MCF 10A (cell line): ENCODE results near the gene MACF1. TPM values are rescaled to one million over a fixed set of nuclear protein-coding genes. Genes with fewer than 3 reads are reported as not detected.
A peak's percentile ranks its signal among the peaks of the same experiment; 100 is the strongest.

ENCODE experiments used
- BruUV-seq: library from RNA; stranded (reverse); fragments of 400-500 nt; replicated peaks from 2 replicates; lab custom pipeline; 2021; lab: Mats Ljungman, UMichigan
- CTCF ChIA-PET: fragments of 300-600 bp; sonication (Branson Sonifier 250); formaldehyde crosslinking; extraction: SDS; loops from one replicate; lab custom pipeline; 2021; ENCODE audit warnings: antibody characterized with exemption, inconsistent platforms; lab: Yijun Ruan, JAX
- POLR2A ChIA-PET: fragments of 300-600, 350-650 bp; sonication (Branson Sonifier 250); formaldehyde crosslinking; extraction: SDS; loops from one replicate; lab custom pipeline; 2020; ENCODE audit warnings: antibody characterized with exemption, inconsistent platforms; lab: Yijun Ruan, JAX
- DNase-seq: peaks from one replicate; pipeline ENCODE4 v3.0.0-alpha.2; 2018; ENCODE audit not compliant: unreplicated experiment
- H3K27ac Mint-ChIP-seq: one replicate; pipeline ENCODE4 v1.8.0; 2022; ENCODE audit warnings: mild to moderate bottlenecking, low read depth, mixed read lengths; ENCODE audit not compliant: unreplicated experiment
- H3K27me3 Mint-ChIP-seq: one replicate; pipeline ENCODE4 v1.8.0; 2022; ENCODE audit warnings: mixed read lengths; ENCODE audit not compliant: insufficient read depth, unreplicated experiment
- H3K36me3 Mint-ChIP-seq: one replicate; pipeline ENCODE4 v1.8.0; 2022; ENCODE audit warnings: mild to moderate bottlenecking, moderate library complexity, mixed read lengths; ENCODE audit not compliant: insufficient read depth, unreplicated experiment
- H3K4me1 Mint-ChIP-seq: one replicate; pipeline ENCODE4 v1.8.0; 2022; ENCODE audit warnings: mixed read lengths; ENCODE audit not compliant: insufficient read depth, unreplicated experiment
- H3K4me3 Mint-ChIP-seq: one replicate; pipeline ENCODE4 v1.8.0; 2022; ENCODE audit warnings: mild to moderate bottlenecking, moderate library complexity, mixed read lengths; ENCODE audit not compliant: unreplicated experiment
- H3K9me3 Mint-ChIP-seq: one replicate; pipeline ENCODE4 v1.8.0; 2022; ENCODE audit warnings: mixed read lengths; ENCODE audit not compliant: unreplicated experiment
- intact Hi-C: fragments of 100-400 bp; cut with micrococcal nuclease; formaldehyde crosslinking; loops from 2 replicates; pipeline ENCODE4 v1.14.1; 2022
- total RNA-seq: library from RNA; stranded (reverse); gene quantifications from 2 replicates; pipeline ENCODE4 v1.2.3, GENCODE V29; 2022
- TF ChIP-seq, protein P1 (sequence below): fragments of 200-600 bp; IDR thresholded peaks from one replicate; pipeline ENCODE4 v1.8.0; 2022; ENCODE audit warnings: antibody characterized with exemption, mild to moderate bottlenecking; ENCODE audit not compliant: unreplicated experiment

Gene MACF1
- total RNA-seq, 1 experiment from 2014 or later: 188 TPM

DNA sequence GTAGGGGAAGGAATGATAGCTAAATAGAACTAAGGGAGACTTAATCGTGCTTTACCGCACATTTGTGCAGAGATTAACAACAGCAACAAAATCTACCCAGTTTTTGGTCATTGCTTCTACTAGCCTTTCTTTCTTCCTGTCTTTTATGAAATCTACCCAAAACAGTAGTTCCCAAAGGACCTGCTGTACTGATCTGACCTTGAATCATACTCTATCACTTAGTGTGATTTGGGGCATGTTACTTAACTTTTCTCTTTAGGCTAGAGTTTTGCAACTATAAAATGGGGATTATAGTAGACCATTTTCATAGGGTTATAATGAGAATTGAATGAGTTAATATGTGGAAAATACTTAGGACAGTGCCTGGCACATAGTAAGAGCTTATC lies 30.5 kb upstream of the MACF1 start:
- BruUV-seq: no TSS peak
- intact Hi-C loops: no loop called here
- no peaks in the 10 kb centered on the region for H3K36me3 Mint-ChIP-seq
- no peak overlapping the region for H3K4me3 Mint-ChIP-seq
- peaks cover 34% of the 10 kb centered on the region for H3K4me1 Mint-ChIP-seq
- ChIA-PET POLR2A (interaction anchor here (0.8 to 1.7 kb wide), 9 partner anchors 10 to 71 kb away, joined by 3 to 7 read pairs (median 4); no protein-coding TSS in a partner anchor), CTCF (interaction anchor here (0.6 to 1.1 kb wide), 6 partner anchors 14 to 212 kb away, joined by 3 to 4 read pairs (median 3); no protein-coding TSS in a partner anchor)
- H3K9me3 Mint-ChIP-seq: no peaks in the 10 kb centered on the region
- H3K27ac Mint-ChIP-seq: peak overlapping the region; percentile 90
- no peaks in the 10 kb centered on the region for H3K27me3 Mint-ChIP-seq
- DNase-seq: no peak
- TF ChIP-seq, protein P1, sequence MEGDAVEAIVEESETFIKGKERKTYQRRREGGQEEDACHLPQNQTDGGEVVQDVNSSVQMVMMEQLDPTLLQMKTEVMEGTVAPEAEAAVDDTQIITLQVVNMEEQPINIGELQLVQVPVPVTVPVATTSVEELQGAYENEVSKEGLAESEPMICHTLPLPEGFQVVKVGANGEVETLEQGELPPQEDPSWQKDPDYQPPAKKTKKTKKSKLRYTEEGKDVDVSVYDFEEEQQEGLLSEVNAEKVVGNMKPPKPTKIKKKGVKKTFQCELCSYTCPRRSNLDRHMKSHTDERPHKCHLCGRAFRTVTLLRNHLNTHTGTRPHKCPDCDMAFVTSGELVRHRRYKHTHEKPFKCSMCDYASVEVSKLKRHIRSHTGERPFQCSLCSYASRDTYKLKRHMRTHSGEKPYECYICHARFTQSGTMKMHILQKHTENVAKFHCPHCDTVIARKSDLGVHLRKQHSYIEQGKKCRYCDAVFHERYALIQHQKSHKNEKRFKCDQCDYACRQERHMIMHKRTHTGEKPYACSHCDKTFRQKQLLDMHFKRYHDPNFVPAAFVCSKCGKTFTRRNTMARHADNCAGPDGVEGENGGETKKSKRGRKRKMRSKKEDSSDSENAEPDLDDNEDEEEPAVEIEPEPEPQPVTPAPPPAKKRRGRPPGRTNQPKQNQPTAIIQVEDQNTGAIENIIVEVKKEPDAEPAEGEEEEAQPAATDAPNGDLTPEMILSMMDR: no peak

DNA sequence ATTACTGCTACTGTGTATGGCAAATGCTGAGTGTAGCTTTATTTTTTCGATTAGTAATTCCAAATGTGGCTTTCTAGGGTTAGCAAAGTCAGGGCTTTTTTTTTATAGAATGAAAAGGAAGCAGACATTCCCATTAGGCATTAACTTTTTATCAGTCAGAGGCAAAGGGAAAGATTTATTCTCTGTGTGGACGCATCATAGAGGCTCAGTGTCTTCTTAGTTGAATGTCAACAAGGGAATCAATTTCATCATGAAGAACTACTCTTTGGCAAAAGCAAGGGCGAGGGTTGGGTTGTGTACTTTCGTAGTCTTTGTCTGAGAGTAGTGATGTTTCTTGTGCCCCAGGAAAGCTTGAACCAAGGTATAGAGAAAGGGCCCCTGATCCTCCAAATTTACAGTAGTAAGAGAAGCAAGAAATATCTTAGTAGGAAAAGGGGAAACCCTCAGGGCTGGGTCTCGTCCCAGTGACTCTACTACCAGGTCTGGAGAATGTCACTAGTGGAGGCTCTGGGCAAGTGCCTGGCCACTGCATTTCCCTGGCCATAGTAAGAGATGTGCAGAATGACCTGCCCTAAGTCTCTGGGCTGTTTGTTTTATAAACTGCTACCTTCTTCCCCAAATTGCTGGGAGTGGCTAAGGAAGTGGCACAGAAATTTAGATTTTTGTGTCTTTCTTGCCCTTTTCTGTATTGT lies 30.0 kb upstream of the MACF1 start:
- Mint-ChIP-seq H3K4me1 (peaks cover 39% of the 10 kb centered on the region), H3K9me3 (no peaks in the 10 kb centered on the region), H3K4me3 (no peak overlapping the region), H3K27me3 (no peaks in the 10 kb centered on the region), H3K27ac (peak overlapping the region; percentile 90), H3K36me3 (no peaks in the 10 kb centered on the region)
- POLR2A ChIA-PET: interaction anchor here (0.8 to 1.7 kb wide), 9 partner anchors 9 to 71 kb away, joined by 3 to 7 read pairs (median 4); no protein-coding TSS in a partner anchor
- intact Hi-C loops: no loop called here
- no TSS peak for BruUV-seq
- TF ChIP-seq, protein P1: no peak
- DNase-seq: no peak
- CTCF ChIA-PET: interaction anchor here (0.6 to 1.1 kb wide), 5 partner anchors 14 to 84 kb away, joined by 3 to 4 read pairs (median 3); no protein-coding TSS in a partner anchor

DNA sequence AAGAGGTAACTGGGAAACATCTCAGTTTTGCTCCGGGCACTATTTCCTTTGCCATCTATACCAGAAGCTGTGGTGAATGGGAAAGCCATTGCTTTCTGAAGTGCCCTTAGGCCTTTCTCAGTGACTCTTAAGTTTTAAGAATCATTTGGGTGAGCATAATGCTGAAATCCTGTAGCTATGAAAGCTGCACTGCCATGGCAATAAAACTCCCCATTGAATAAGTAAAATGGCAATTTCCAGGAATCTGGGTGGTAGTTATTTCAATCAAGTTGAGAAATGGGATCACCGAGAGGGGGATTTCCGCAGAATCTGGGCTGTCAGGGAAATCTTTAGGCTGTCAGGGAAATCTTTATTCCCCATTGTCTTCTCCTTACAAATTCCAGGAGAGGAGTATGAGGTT lies 26.8 kb upstream of the MACF1 start:
- CTCF ChIA-PET: interaction anchor here (0.6 to 4.5 kb wide), 5 partner anchors 9 to 308 kb away, joined by 3 to 25 read pairs (median 6); no protein-coding TSS in a partner anchor
- H3K4me3 Mint-ChIP-seq: no peak overlapping the region

More for the DNA sequence above, 26.8 kb upstream of the MACF1 start:
- no peak for DNase-seq
- TF ChIP-seq, protein P1: no peak
- intact Hi-C loops: no loop called here
- H3K27ac Mint-ChIP-seq: peak overlapping the region; percentile 9
- POLR2A ChIA-PET: interaction anchor here (1.1 to 2.3 kb wide), 5 partner anchors 11 to 68 kb away, joined by 3 to 9 read pairs (median 4); no protein-coding TSS in a partner anchor
- no peaks in the 10 kb centered on the region for H3K9me3 Mint-ChIP-seq
- peaks cover 6% of the 10 kb centered on the region for H3K36me3 Mint-ChIP-seq
- no peaks in the 10 kb centered on the region for H3K27me3 Mint-ChIP-seq
- peaks cover 33% of the 10 kb centered on the region for H3K4me1 Mint-ChIP-seq
- BruUV-seq: no TSS peak
